EL (cell line): ENCODE results near the gene CAV2.
A peak's percentile ranks its signal among the peaks of the same experiment; 100 is the strongest.

Experiments used
- DNase-seq: peaks from one replicate; pipeline ENCODE4 v3.0.0-alpha.2; 2016

The CAV2 gene

DNA sequence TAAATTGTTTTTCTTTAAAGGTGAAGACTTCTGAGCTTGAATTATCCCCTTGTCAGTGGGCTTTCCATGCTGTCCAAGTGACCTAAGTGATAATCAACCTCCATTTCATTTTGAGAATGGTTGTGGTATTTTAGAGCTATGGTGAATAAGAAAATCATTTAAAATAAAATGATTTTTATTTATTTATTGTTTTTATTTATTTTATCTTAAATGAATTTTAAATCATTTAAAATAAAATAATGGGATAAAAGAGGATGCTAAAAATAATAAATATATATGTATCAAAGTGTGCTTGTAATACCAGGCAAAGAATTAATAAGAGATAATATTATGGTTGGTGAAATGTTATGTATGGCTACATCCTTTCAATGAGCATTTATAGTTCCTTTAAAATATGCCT is 49.8 kb downstream of the CAV2 start:
- DNase-seq = no peak

DNA sequence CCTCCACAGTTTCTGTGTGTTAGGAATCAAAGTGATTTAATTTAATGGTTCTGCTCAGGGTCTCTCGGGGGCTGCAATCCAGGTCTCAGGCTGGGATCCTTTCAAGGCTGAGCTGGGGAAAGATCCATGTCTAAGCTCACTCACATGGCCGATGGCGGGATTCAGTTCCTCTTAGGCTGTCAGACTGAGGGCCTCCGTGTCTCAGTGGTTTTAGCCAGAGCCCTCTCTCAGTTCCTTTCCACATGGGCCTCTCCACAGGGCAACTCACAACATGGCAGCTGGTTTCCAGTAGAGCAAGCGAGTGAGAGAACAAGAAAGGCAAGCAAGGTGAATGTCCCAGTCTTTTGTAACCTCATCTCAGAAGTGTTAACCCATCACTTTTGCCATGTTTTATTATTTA is 52.2 kb downstream of the CAV2 start:
- no peak for DNase-seq

DNA sequence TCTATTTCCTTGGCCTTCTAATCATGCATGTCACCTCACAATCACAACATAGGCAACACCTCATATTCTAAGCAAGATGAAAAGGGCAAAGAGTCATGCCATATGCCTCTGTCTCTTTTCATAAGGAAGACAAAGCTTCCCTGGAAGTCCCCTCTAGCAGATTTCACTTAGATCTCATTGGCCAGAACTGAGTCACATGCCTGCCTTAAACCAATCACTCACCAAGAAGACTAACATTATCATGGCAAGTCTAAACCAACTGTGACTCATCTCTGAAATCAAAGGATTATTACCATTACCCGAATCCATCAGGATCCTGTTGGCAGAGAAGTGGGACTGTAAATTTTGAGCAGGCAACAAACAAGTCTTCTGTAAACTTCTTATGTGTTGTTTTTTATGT is 53.1 kb downstream of the CAV2 start:
- peak; percentile 47 for DNase-seq

DNA sequence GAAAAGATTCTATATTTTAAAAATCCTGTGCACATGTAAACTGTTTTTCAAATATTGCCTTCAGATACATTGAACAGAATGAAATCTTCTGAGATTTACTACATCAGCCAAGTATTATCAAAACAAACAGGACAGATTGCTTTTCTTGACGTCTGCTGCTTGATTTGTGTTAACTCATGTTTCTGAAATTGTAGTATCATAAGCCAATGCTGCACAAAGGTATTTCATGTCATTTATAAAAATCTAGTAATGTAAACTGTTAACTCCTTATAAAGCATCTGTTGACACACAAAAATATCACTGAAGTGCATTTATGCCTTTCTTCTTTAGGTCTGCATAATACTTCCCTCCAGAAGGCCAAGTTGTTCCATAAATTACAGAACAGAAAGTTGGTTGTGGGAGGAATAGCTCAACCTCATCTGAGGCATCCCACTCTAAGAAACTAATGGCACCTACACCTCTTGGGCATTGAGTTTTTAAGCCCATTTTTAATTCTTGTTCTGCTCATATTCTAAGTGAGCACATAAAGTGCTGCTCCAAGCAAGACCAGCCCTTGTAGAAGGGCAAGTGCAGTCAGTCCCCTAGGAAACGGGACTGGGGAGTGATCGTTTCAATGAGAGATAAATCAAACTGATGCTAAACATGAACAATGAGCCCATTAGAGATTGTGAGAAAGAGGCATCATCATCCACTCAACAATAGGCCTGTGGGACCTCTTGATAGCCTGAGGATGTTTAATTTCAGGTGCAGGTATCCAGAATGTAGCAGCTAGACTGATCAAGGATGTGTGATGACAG is 53.8 kb downstream of the CAV2 start:
- no peak for DNase-seq

DNA sequence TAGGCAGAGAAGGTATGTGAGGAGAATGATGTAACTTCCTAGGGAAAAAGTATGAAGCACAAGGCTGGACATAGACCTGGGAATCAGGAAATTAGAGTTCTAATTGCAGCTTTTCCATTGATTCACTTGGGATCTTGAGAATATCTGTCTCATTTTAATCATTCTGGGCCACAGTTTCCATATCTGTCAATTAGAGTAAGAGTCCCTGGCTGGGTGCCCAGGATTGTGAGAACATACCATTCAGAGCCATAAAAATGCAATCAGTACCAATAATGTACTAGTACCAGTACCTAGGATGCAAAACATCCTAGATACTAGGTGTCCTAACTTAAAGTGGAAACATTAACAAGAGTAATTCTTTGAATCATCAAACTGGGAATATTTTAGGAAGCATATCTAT is 54.9 kb downstream of the CAV2 start:
- DNase-seq = peak; percentile 44

DNA sequence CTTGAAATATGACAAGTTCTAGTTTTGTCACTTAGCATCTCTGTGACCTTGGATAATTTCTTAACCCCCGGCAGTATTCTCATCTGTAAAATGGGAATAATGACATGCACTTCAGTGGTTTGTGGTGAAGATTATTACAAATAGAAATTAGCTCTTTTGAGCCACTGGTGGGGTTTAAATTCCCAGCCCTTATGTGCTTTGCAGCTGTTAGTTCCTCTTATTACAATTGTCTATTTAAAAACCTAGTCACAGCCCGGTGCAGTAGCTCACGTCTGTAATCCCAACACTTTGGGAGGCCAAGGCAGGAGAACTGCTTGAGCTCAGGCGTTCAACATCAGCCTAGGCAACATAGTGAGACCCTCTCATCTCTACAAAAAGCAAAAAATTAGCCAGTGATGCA is 55.4 kb downstream of the CAV2 start:
- no peak for DNase-seq

DNA sequence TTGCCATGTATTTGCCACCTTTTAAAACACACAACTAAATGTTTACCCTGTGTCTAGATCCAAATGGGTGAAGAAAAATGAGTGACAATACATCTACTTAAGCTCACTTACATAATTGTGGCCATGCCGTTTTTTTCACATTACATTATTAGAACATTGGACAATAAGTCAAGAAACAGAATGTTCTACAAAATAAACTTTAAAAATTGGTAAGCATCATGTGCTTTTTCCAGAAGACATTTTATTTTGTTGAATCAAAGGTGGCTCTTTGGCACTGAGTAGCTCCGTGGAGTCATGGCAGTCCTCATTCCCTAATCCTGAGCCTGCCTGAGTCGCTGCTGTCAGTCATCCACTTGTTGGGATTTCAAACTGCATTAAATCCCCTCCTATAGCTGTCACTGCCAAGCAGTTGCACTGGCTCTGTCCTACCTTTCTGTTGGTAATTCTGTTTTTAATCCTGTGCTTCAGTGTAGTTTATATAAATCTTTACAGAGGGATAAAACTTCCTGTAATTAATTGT is 57.6 kb downstream of the CAV2 start:
- DNase-seq = no peak

DNA sequence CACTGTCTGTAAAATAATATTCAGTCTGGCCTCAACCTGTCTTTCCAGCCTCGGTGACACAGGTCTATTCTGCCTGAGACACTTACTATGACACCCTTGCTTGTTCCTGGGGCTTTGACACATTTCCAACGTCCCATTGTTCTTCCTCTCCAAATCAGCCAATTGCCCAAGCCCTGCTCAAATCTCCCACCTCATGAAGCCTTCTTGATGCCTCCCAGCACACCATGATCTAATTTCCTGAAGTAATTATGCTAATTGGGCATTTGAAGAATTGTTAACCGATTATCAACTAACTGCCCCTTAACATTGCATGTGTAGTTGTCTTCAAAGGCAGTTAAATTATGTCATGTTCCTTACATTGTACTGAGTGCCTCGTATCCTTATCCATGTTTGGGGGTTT is 58.4 kb downstream of the CAV2 start:
- no peak for DNase-seq
